Stimulated activated naive CD4-positive, alpha-beta T cell (primary cell): ENCODE measurements around the gene DPP6.

Experiments used
- DNase-seq, 6 experiments: peaks; one replicate each; lab custom pipeline; 2025; lab: John Stamatoyannopoulos, UW

Gene DPP6

GRCh38 chr7:154532771-154533170, 480.6 kb downstream of the DPP6 start:
- no peak for DNase-seq

GRCh38 chr7:154540596-154540995, 488.4 kb downstream of the DPP6 start:
- no peak for DNase-seq

- DNase-seq = no peak
Observed at GRCh38 chr7:154541606-154542005, 489.4 kb downstream of the DPP6 start.

GRCh38 chr7:154546946-154547587, 494.9 kb downstream of the DPP6 start:
- no peak for DNase-seq

- no peak for DNase-seq
Observed at GRCh38 chr7:154553711-154554265, 501.6 kb downstream of the DPP6 start.

GRCh38 chr7:154559454-154559853, 507.3 kb downstream of the DPP6 start:
- DNase-seq = no peak

- no peak for DNase-seq
Observed at GRCh38 chr7:154564676-154565075, 512.5 kb downstream of the DPP6 start.

GRCh38 chr7:154566877-154567276, 514.7 kb downstream of the DPP6 start:
- DNase-seq = no peak

- no peak for DNase-seq
Observed at GRCh38 chr7:154568346-154568745, 516.1 kb downstream of the DPP6 start.

GRCh38 chr7:154569916-154570315, 517.7 kb downstream of the DPP6 start:
- no peak for DNase-seq

- DNase-seq = no peak
Observed at GRCh38 chr7:154571772-154572171, 519.6 kb downstream of the DPP6 start.

- DNase-seq = no peak
Observed at GRCh38 chr7:154574235-154574634, 522.0 kb downstream of the DPP6 start.

- DNase-seq = no peak
Observed at GRCh38 chr7:154575497-154575896, 523.3 kb downstream of the DPP6 start.

GRCh38 chr7:154576604-154577003, 524.4 kb downstream of the DPP6 start:
- no peak for DNase-seq

- no peak for DNase-seq
Observed at GRCh38 chr7:154577141-154577873, 525.1 kb downstream of the DPP6 start.

GRCh38 chr7:154578336-154578735, 526.1 kb downstream of the DPP6 start:
- DNase-seq = no peak

GRCh38 chr7:154579711-154580110, 527.5 kb downstream of the DPP6 start:
- DNase-seq = no peak

- no peak for DNase-seq
Observed at GRCh38 chr7:154581251-154581890, 529.2 kb downstream of the DPP6 start.

GRCh38 chr7:154583454-154583853, 531.3 kb downstream of the DPP6 start:
- DNase-seq = no peak

- DNase-seq = no peak
Observed at GRCh38 chr7:154584352-154585252, 532.4 kb downstream of the DPP6 start.

- no peak for DNase-seq
Observed at GRCh38 chr7:154587792-154588191, 535.6 kb downstream of the DPP6 start.

- DNase-seq = no peak
Observed at GRCh38 chr7:154591544-154591943, 539.3 kb downstream of the DPP6 start.
